ENCODE data around the gene PHLPP2. TPM values are rescaled to one million over a fixed set of nuclear protein-coding genes. Genes with fewer than 3 reads are reported as not detected.
"Not testable (repeated sequence)": the region's sequence is repeated elsewhere in the genome, so short reads cannot be mapped to it uniquely, and the experiment has no call there.

Gene PHLPP2
- total RNA-seq, 1 donor from 2014 or later, result 9.3 TPM

DNA sequence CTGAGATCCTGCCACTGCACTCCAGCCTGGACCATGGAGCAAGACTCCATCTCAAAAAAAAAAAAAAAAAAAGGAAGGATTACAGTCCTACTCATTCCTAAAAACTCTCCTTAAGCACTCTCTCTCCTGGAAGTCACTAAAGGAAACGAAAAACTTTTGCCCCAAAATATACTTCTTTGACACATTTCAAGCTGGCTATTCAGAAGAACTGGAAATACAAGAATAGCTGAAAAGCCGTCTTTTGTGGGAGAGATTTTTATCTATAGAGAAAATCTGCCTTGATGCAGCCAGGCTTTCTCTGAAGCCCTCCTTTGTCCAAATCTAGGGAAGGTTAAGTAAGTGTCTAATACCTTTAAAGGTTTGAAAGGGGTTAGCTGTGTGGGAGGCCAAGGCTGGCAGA lies 115.4 kb downstream of the PHLPP2 start:
- Histone ChIP-seq H3K27ac (no peak overlapping the region), H3K4me3 (no peak overlapping the region), H3K4me1 (no peaks in the 10 kb centered on the region), H3K9me3 (no peaks in the 10 kb centered on the region), H3K36me3 (no peaks in the 10 kb centered on the region), H3K27me3 (no peaks in the 10 kb centered on the region)
- DNase-seq (no peak), ATAC-seq (no peak)
- intact Hi-C loops (cut with DNase I), result no loop called here
- TF ChIP-seq CTCF (IDR thresholded peaks at IDR 0.05), result no peak

GRCh38 chr16:71600822-71601221 lies 123.7 kb downstream of the PHLPP2 start:
- ATAC-seq, result no peak
- no peak for TF ChIP-seq CTCF (IDR thresholded peaks at IDR 0.05)

DNA sequence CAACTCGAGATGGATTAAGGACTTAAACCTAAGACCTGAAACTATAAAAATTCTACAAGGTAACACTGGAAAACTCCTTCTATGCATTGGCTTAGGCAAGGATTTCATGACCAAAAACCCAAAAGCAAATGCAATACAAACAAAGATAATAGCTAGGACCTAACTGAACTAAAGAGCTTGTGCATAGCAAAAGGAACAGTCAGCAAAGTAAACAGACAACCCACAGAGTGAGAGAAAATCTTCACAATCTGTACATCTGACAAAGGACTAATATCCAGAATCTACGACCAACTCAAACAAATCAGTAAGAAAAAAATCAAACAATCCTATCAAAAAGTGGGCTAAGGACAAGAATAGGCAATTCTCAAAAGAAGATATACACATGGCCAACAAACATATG lies 126.1 kb downstream of the PHLPP2 start:
- not testable (repeated sequence) for H3K4me1 ChIP-seq, DNase-seq

More at GRCh38 chr16:71600822-71601221, 123.7 kb downstream of the PHLPP2 start:
- H3K9me3 ChIP-seq, result no peaks in the 10 kb centered on the region
- H3K4me1 ChIP-seq, result no peaks in the 10 kb centered on the region
- H3K27ac ChIP-seq, result no peak overlapping the region
- H3K36me3 ChIP-seq, result no peaks in the 10 kb centered on the region
- intact Hi-C loops (cut with DNase I), result no loop called here
- no peaks in the 10 kb centered on the region for H3K27me3 ChIP-seq
- DNase-seq, result no peak
- H3K4me3 ChIP-seq, result no peak overlapping the region

DNA sequence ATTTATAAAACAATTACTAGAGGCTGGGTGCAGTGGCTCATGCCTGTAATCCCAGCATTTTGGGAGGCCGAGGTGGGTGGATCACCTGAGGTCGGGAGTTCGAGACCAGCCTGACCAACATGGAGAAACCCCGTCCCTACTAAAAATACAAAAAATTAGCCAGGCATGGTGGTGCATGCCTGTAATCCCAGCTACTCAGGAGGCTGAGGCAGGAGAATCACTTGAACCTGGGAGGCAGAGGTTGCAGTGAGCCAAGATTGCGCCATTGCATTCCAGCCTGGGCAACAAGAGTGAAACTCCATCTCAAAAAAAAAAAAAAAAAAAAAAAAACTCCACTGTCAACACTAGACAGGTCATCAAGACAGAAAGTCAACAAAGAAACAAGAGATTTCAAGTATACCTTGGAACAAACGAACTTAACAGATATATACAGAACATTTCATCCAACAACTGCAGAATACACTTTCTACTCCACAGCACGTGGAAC lies 129.1 kb downstream of the PHLPP2 start:
- ATAC-seq; intact Hi-C loops (cut with DNase I); H3K9me3 ChIP-seq: not testable (repeated sequence)

More for the DNA sequence above, 126.1 kb downstream of the PHLPP2 start:
- ATAC-seq; H3K27ac ChIP-seq; H3K4me3 ChIP-seq; intact Hi-C loops (cut with DNase I); H3K9me3 ChIP-seq; H3K27me3 ChIP-seq; H3K36me3 ChIP-seq: not testable (repeated sequence)

More for the DNA sequence above, 129.1 kb downstream of the PHLPP2 start:
- not testable (repeated sequence) for H3K27ac ChIP-seq, DNase-seq, H3K4me1 ChIP-seq, H3K27me3 ChIP-seq, H3K4me3 ChIP-seq, H3K36me3 ChIP-seq

Other genes with a start within 250 kb of the PHLPP2 start
- 11.4 TPM for gene ZNF19, start 235.4 kb downstream of the PHLPP2 start, total RNA-seq
- gene CHST4, start 198.3 kb downstream of the PHLPP2 start, total RNA-seq, result 0.38 TPM
- not detected for gene TAT, start 147.6 kb downstream of the PHLPP2 start, total RNA-seq
- 6.9 TPM for gene MARVELD3, start 98.5 kb downstream of the PHLPP2 start, total RNA-seq
- gene AP1G1, start 84.1 kb upstream of the PHLPP2 start, total RNA-seq, result 90.0 TPM
- gene ATXN1L, start 121.3 kb upstream of the PHLPP2 start, total RNA-seq, result 32.2 TPM
- 5.6 TPM for gene ZNF821, start 159.5 kb upstream of the PHLPP2 start, total RNA-seq
- 184 TPM for gene IST1, start 170.8 kb upstream of the PHLPP2 start, total RNA-seq

All from upper lobe of right lung (tissue), 1 donor.